G401 (cell line): ENCODE measurements around the gene ABCD3. TPM values are rescaled to one million over a fixed set of nuclear protein-coding genes. Genes with fewer than 3 reads are reported as not detected.
"Not testable (repeated sequence)": the region's sequence is repeated elsewhere in the genome, so short reads cannot be mapped to it uniquely, and the experiment has no call there.

Source experiments
- DNase-seq: peaks from one replicate; pipeline ENCODE4 v3.0.0-alpha.2; 2015; ENCODE audit warnings: low spot score
- in situ Hi-C: cut with HindIII; loops from 2 replicates; pipeline ENCODE4 v1.10.0; 2016; ENCODE audit warnings: low sequenced_read_pairs, mixed read lengths
- total RNA-seq: library from RNA; depleted of rRNA; stranded (reverse); fragments of >200 nt; shearing (Covaris generic); gene quantifications from 2 replicates; pipeline ENCODE4 v1.2.3, GENCODE V29; 2014; rRNA removed

ABCD3 gene
- total RNA-seq = 21.9 and 23.6 TPM in 2 replicates

DNA sequence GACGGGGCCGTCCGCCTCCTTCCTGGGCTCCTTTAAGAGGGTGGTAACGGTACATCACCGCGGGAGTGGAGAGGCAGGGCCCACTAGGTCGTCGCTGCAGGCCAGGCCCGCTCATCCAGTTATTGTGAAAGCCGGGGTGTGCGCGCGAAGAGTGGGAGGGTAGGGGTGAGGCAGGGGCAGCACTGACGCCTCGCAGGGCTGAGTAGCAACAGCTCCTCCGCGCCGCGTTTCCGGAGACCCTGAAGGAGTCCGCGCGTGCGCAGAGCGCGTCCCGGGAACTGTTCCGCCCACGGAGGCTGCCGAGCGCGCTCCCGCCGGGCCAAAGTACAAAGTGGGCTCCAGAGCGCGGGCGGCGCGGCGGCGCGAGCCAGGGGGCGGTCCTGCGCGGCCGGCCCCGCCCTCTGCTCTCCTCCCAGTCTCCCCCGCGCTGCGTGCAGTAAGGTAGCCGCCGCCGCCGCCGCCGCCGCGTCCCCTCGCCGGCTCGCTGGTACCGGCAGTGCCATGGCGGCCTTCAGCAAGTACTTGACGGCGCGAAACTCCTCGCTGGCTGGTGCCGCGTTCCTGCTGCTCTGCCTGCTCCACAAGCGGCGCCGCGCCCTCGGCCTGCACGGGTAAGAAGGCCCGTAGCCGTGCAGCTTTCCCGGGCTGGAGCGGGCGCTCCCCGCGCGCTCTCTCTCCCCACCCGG lies at the start of gene ABCD3:
TSS of gene ABCD3 (plus strand) at position 412 of the 686 bp plus-strand sequence. CDS start at position 502, 90 bp downstream.
- in situ Hi-C loops = no loop called here
- DNase-seq = peak; percentile 94

DNA sequence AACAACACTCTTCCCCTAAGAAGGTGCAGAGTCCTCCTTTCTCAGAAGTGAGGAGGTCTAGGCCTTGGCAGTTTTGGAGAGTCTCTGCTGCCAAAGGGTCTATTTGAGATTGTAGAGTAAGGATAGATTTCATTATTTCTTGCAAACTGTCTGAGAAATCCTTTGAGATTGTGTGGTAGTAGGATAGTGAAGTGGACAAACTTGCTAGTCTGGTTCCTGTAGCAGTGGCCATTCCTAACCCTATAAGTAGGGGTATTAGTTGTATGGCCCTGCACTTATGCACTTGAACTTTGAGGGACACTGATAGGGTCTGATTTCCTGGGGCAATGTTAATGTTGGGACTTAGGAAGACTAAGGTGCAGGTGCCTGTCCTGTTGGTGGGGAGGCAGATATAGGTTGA lies 45.4 kb upstream of the ABCD3 start:
- DNase-seq, in situ Hi-C loops: not testable (repeated sequence)

GRCh38 chr1:94373311-94373710 lies 44.9 kb upstream of the ABCD3 start:
- DNase-seq, in situ Hi-C loops: not testable (repeated sequence)

DNA sequence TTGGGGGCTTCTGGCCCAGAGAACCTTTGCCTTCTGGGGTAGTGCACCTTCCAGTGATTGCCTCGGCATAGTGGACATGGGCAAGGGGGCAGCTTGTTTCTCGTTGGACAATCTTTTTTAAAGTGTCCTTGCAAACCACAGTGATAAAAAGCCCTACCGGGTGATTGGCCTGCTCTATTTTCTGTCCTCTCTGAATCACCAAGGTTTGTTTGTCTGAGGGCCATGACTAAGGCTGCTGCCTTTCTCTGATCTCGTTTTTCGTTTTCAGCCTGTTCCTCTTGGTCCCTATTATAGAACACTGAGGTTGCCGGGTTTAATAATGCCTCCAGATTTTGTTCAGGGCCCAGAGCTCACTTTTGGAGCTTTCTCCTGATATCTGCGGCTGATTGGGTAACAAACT lies 42.5 kb upstream of the ABCD3 start:
- DNase-seq, in situ Hi-C loops: not testable (repeated sequence)

DNA sequence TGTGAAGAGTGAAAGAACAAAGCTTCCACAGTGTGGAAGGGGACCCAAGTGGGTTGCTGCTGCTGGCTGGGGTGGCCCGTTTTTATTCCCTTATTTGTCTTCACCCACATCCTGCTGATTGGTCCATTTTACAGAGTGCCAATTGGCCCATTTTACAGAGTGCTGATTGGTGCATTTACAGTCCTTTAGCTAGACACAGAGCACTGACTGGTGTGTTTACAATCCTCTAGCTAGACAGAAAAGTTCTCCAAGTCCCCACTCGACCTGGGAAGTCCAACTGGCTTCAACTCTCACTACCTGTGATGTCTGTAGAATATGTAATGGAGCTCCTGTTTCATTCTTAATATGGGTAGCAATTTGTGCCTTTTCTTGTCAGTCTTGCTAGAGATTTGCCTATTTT lies 39.7 kb upstream of the ABCD3 start:
- in situ Hi-C loops = not testable (repeated sequence)

DNA sequence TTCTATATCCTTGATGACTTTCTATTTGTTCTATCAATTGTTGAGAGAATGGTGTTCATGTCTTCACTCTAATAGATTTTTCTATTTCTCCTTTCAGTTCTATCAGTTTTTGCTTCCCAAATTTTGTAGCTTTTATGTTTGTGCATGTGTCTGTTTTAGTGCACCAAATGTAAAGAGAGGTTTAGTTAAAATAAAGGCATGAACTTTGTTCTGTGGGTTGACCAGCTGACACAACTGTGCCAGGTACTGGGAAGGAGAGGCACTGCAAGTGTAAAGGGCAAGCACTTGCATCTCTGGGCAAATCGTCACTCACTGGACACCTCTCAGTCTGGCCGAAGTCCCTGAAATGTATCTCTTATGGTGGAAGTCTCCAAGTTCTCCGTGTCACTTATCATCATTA lies 38.6 kb upstream of the ABCD3 start:
- DNase-seq = no peak
- in situ Hi-C loops = no loop called here

More for the DNA sequence above, 39.7 kb upstream of the ABCD3 start:
- not testable (repeated sequence) for DNase-seq

DNA sequence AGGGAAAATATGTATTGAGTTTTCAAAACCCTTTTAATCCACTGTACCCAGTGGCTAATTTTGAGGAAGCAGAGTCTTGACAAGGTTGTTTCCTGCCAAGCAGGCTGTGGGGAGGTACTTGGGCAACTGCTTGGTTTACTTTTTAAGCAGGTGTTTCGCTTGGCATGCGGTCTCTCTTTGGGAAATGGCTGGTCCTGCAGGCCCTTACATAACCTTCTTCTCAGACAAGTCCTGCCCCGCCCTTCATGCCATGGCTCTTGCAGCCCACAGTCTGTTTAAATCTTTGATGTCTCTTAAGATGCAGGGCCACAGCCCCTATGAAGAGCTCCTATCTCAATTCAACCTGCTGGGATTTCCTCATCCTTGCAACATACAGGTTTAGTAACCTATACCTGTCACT lies 36.0 kb upstream of the ABCD3 start:
- in situ Hi-C loops = no loop called here
- DNase-seq = no peak

GRCh38 chr1:94383966-94384408 lies 34.2 kb upstream of the ABCD3 start:
- in situ Hi-C loops = no loop called here
- DNase-seq = no peak

DNA sequence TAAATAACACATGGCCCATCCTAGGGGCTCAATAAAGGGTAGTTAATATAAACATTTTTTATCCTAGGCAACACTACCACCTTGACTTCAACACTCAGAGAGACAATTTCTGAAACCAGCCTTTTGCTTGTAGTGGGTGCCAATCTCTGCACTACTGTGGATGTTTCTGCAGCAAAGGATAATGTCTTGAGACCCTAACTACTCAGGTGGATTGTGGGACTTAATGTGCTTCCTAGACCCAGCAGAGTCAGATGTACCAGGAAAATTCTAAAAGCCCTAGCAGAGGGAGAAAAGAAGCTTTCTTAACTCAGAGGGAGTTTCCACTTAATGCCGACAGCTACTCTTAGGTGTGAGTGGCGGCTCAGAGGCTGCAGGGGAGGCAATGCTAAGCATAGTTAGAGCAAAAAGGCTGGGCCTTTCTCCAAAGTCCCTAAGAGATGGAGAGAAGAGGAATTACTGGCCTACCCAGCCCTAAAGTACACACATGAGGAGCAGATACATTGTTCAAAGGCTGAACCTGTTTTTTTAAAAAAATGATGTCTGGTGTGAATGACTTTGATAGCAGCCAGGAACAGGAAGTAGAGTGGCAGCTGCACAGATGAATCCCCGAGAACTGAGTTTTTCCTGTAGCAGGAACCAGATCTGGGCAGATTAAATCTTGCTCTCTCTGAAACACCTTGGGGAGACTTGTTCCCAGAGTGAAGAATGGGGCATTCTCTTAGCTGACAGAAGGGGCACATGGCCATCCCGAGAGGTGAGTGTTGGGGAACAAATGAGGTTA lies 33.5 kb upstream of the ABCD3 start:
- DNase-seq = no peak
- in situ Hi-C loops = no loop called here

DNA sequence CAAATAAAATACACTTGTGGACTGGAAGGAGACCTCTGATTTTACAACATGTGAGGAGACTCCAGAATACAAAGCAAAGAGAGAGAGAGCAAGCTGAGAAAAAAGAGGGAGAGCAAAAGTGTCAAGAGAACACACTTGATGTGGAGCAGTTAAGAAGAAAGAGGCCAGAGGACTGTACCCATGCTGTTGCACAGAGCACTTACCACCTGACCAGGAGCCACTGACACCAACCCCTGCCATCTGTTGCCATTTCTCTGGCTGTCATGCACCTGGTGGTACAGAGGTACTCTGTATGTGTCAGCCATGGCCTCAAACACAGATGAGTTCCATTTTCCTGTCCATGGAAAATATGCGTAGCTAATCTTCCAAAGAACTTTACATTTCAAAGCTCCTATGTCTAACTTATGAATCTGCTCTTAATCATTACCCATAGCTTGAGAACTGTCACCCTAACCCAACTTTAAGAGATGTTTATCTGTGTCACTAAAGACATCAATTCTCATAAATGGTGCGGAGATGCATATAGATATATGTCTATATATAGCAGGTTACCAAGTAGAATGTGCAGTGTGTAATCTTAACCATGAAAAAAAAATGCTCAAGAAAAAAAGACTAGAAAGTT lies 32.8 kb upstream of the ABCD3 start:
- in situ Hi-C loops = no loop called here
- DNase-seq = no peak

DNA sequence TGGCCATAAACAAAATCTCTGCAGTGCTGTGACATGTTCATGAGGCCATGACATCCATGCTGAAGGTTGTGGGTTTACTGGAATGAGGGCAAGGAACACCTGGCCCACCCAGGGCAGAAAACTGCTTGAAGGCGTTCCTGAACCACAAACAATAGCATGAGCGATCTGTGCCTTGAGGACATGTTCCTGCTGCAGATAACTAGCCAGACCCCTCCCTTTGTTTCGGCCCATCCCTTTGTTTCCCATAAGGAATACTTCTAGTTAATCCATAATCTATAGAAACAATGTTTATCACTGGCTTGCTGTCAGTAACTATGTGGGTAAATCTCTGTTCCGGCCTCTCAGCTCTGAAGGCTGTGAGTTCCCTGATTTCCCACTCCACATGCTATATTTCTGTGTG lies 28.9 kb upstream of the ABCD3 start:
- in situ Hi-C loops = no loop called here
- no peak for DNase-seq

- no peak for DNase-seq
- in situ Hi-C loops = no loop called here
Measured at GRCh38 chr1:94394247-94394646, 23.9 kb upstream of the ABCD3 start.

DNA sequence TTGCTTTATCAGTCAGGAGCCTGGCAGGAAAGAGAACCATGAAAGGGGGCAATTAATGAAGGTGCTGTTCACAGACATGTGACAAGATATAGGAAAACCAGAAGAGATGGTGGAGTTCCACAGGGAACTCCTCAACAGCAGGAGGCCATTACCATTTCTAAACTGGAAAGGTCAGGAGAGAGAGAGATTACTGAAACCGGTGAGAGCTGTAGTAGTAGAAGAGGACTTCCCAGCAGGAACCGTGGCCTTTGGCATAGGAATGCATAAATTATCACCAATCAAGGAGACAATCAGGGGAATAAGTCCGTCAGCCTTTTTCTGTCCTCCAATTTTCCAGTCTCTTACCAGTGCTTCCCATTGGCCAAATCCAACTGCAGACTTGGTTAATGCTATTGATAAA lies 23.0 kb upstream of the ABCD3 start:
- in situ Hi-C loops = no loop called here
- no peak for DNase-seq

DNA sequence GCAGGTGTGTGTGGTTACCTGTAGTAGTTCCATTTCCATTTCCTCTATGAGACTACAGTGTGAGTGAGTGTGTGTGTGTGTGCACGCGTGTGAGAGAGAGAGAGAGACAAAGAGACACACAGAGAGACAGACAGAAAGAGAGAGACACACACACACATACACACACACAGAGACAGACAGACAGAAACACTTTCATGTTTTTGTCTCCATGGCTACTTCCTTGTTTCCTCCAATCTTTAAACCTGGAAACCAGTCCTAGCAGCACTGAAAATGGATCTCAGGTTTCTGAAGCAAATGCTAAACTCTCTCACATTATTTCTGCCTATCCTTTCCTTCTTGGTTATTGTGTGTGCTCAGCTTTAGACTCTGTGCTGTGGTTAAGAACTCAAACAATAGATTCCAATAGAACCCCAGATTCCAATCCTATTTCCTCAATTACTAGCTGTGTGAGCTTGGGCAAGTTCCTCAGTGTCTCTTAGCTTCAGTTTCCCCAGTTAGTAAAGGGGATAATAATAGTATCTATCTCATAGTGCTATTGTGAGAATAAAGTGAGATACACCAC lies 22.4 kb upstream of the ABCD3 start:
- no peak for DNase-seq
- in situ Hi-C loops = no loop called here

DNA sequence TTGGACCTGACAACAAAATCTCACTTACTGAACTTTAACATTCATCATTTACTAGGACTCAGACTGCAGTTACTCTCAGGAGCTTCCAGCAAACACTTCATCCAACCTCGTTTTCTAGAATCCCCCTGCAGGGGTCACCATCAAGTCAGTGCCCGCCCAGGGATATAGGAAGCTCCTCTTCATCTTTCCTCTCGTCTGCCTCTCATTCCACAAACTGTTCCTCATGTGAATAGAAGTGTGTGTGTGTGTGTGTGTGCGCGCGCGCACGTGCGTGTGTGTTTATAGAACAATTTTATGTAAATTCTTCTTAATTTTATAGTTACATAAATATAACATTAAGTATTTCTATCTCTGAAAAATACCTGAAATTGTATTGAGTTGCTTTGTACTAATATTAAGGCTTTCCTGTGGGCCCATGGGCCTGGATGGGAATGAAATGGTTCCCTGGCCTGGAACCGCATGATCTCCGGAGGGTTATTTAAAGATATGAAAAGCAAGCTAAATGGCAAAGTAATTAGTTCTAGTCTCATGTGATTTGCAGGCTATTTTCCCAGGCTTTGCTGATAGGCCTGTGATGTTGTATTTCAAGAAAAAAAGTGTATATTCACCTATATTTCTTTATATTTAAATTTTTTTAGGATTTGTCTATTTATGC lies 21.7 kb upstream of the ABCD3 start:
- no peak for DNase-seq
- in situ Hi-C loops = no loop called here

DNA sequence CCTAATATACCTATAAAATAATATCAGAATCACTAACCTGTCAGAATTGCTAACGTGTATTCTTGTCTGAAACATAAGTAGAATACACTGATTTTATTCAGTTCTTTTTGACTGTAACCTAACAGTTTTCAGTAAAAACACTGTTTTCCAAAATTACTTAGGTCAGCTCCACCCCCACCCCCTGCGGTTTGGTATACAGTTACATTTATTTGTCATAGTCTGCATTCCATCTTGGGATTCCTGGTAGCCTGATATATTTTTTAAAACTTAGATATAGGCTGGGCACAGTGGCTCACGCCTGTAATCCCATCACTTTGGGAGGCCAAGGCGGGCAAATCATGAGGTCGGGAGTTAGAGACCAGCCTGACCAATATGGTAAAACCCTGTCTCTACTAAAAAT lies 19.8 kb upstream of the ABCD3 start:
- in situ Hi-C loops = no loop called here
- no peak for DNase-seq

GRCh38 chr1:94399453-94399852 lies 18.7 kb upstream of the ABCD3 start:
- no peak for DNase-seq
- in situ Hi-C loops = no loop called here

GRCh38 chr1:94401206-94401605 lies 17.0 kb upstream of the ABCD3 start:
- no peak for DNase-seq
- in situ Hi-C loops = no loop called here

DNA sequence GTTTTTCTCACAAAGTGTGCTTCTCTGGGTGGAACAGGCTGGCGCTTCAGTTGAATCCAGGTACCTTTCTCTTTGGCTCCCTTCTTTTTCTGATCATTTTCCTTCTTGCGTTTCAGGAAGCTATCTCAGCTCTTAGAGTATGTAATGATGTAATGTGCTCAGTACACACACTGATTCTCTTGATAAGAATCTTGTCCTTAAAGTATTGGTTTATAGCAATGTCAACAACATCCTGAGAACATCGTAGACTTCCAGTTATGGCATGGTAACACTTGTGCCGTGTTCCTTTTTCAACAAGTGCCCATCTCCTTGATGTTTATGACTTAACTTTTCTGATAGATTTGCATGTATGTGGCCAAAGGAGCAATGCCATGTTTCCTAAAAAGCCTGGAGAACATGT lies 11.7 kb upstream of the ABCD3 start:
- DNase-seq = no peak
- in situ Hi-C loops = no loop called here
